Gastrocnemius medialis (tissue), 4 donors: ENCODE data around the gene ZKSCAN8.

Source experiments
- POLR2A ChIP-seq, 2 donors: fragments of 450-650 bp; IDR thresholded peaks; one replicate each; pipeline ENCODE4 v1.6.1; 2017; ENCODE audit warnings: antibody characterized with exemption in 2 of 2, mild to moderate bottlenecking in 2 of 2, moderate library complexity in 2 of 2
- TF ChIP-seq, protein P1 (sequence below), 5 experiments: fragments of 450-650 bp in 3 of 5; fragments of 200-600 bp in 2 of 5; sonication (generic) in 2 of 5; IDR thresholded peaks in 4 of 5; conservative IDR thresholded peaks in 1 of 5; 1 replicate in 4 of 5; 2 replicates in 1 of 5; pipeline ENCODE4 v1.5.1; 2016 to 2019; ENCODE audit warnings: antibody characterized with exemption in 5 of 5, mild to moderate bottlenecking in 3 of 5, moderate library complexity in 3 of 5

- TF ChIP-seq, protein P1, sequence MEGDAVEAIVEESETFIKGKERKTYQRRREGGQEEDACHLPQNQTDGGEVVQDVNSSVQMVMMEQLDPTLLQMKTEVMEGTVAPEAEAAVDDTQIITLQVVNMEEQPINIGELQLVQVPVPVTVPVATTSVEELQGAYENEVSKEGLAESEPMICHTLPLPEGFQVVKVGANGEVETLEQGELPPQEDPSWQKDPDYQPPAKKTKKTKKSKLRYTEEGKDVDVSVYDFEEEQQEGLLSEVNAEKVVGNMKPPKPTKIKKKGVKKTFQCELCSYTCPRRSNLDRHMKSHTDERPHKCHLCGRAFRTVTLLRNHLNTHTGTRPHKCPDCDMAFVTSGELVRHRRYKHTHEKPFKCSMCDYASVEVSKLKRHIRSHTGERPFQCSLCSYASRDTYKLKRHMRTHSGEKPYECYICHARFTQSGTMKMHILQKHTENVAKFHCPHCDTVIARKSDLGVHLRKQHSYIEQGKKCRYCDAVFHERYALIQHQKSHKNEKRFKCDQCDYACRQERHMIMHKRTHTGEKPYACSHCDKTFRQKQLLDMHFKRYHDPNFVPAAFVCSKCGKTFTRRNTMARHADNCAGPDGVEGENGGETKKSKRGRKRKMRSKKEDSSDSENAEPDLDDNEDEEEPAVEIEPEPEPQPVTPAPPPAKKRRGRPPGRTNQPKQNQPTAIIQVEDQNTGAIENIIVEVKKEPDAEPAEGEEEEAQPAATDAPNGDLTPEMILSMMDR (IDR thresholded peaks at IDR 0.05 in 4 of 5, conservative IDR thresholded peaks at IDR 0.05 in 1 of 5) = no peak
- no peak for TF ChIP-seq POLR2A (IDR thresholded peaks at IDR 0.05)
Observed at GRCh38 chr6:28111964-28112363, 29.7 kb upstream of the ZKSCAN8 start.
